Heart left ventricle (tissue), 13 donors: ENCODE results near the gene ME1.

ENCODE experiments used
- CTCF ChIP-seq, 12 donors: fragments of 200-600 bp; sonication (generic) in 4 of 12; IDR thresholded peaks; one replicate each; pipeline versions ENCODE4 v1.5.0 to v1.8.0; 2018 to 2022; ENCODE audit warnings: antibody characterized with exemption in 12 of 12, mild to moderate bottlenecking in 5 of 12
- POLR2A ChIP-seq, 2 donors: fragments of 450-650 bp; IDR thresholded peaks; one replicate each; pipeline ENCODE4 v1.6.1; 2017; ENCODE audit warnings: antibody characterized with exemption in 2 of 2, mild to moderate bottlenecking in 2 of 2, moderate library complexity in 2 of 2
- donor health status: ischemic (EF 13 %, LVEDD 7.1; RV severe dilation, severe dysfunction).
- donor health status: DM: no; HTN: yes; CAD: no.
- donor health status: DM: no; HTN: no; CAD: no.
- donor health status: ischemic (EF 25% LVEDD 6.9; RV normal size, moderate dysfunction).
- donor health status: ischemic (EF 25% LVEDD 5.7; RV mildly dilated, moderate dysfunction).
- donor health status: ischemic (EF 35%, LVEDD 5.7; RV mildly dilated, moderate dysfunction).
- donor health status: nonischemic (EF 11% LVEDD 7.7; RV severe dilation, severe dysfunction).
- donor health status: DM: yes; HTN: yes; CAD: no.
- donor health status: PGD.
- donor health status: ischemic (EF 29% LVEDD 5.4; RV normal size, mild dysfunction).
- donor health status: nonischemic (EF 23%, LVEDD 6.1; RV moderate dilation, normal function).

DNA sequence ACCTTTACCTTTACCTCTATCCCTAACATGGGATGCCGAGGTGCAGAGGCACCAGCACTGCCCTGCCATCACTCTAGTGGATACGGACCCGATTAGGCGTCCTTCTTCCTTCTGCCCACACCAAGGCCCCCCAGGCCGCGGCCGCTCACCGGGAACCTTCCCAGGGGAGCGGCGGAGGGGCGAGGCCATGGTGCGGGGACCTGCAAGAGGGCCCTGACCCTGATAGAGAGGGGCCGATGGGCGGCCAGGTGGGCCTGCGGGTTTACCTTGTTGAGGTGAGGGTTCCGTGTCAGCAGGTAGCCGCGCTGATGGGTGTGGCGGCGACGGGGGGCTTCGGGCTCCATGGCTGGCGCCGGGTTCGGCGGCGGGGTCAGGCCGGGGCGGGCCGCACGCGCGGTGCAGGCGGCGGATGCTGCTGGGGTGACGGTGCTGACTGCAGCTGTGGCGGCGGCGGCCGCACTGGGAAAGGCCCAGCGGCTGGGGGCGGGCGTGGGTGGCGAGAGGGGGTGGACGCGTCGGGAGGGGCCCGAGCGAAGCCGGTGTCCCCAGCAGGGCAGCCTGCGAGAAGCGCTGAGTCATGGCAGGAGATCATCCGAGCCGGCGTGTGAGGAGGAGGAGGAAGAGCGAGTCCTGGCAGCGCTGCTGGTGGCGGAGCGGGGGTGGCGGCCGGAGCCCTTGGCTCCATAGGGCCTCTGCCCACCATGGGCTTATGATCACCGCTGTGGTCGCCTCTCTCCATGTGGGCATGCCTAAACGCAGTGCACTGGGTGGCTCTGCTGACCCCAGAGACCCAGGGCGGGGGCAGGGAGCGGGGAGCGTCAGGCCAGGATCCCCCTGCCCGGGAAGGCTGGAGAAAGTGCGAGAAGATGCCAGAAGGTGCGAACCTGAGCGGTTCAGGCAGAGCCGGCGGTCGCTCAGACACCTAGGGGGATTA is at the start of gene ME1:
- TF ChIP-seq CTCF (IDR thresholded peaks at IDR 0.05) (peak in 1 of 12 donors; percentile 18), POLR2A (IDR thresholded peaks at IDR 0.05) (peak in 1 of 2 donors; percentile 50)
